GM04504 (cell line): Measurements from ENCODE around the gene GSS.

Source experiments
- DNase-seq: peaks from one replicate; pipeline ENCODE4 v3.0.0-alpha.2; 2012; ENCODE audit warnings: low read depth

The GSS gene

GRCh38 chr20:34946661-34947060, 8.9 kb downstream of the GSS start:
- DNase-seq = no peak

GRCh38 chr20:34945315-34946077, 10.1 kb downstream of the GSS start:
- DNase-seq = no peak

GRCh38 chr20:34943808-34944567, 11.6 kb downstream of the GSS start:
- DNase-seq = no peak

- no peak for DNase-seq
Observed at GRCh38 chr20:34942301-34942700, 13.3 kb downstream of the GSS start.

DNA sequence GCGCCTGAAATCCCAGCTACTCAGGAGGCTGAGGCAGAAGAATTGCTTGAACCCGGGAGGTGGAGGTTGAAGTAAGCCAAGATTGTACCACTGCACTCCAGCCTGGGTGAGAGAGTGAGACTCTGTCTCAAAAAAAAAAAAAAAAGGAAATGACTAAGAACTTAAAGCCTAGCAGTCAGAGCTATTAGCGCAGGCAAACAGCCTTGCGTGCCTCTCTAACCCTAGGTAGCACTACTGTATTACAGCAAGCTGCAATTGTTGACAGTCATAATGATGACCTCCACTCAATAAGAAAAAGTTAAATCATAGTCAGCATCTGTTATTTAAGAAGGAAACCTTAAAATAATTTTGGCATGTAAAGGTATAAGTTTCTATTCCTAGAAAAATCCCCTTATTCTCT, 14.4 kb downstream of the GSS start:
- no peak for DNase-seq

GRCh38 chr20:34940081-34940481, 15.5 kb downstream of the GSS start:
- no peak for DNase-seq

DNA sequence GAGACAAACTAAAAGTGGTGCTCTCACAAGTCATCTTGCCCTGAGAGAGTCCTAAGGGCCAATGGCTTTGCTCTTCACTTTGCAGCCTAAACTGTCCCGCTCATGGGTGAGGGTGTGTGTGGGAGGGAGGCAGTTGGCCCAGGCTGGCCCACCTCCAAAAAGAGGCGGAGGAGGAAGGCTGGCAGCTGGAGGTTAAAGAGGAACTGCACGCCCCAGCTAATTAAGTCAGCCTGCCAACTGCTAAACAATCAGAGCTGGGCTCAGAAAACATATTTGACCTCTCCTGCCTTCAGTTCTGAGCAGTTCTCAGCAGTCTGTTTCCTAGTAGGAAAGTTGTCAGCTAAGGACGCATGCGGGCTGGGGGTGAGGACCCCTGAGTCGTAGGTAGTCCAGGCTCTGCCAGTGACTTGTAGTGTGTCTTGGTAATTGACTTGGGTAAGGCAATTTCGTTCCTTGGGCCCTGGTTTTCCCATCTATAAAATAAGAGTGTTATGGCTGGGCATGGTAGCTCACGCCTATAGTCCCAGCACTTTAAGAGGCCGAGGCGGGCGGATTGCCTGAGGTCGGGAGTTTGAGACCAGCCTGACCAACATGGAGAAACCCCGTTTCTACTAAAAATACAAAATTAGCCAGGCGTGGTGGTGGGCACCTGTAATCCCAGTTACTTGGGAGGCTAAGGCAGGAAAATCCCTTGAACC, 17.0 kb downstream of the GSS start:
- no peak for DNase-seq

- no peak for DNase-seq
Observed at GRCh38 chr20:34931771-34932170, 23.8 kb downstream of the GSS start.

DNA sequence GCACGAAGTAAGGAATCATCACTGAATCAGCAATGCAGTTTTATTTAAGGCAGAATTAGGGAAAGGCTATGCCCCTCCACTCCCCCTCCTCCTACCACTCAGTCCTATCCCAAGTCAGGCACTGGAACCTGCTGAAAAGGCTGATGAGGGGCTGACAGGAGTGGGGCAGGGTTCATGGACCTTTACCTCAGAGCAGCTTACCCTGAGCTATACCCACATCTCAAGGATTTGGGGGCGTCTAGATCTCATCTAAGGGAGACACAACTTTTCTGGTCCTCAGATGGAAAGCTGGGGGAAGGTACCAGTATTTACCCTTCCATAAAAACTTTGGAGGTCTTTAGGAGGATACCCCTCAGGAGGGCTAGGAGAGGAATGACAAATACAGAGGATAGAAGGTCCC, 27.2 kb downstream of the GSS start:
- no peak for DNase-seq

GRCh38 chr20:34927736-34928135, 27.9 kb downstream of the GSS start:
- DNase-seq = no peak

GRCh38 chr20:34926581-34926980, 29.0 kb downstream of the GSS start:
- no peak for DNase-seq

- no peak for DNase-seq
Observed at GRCh38 chr20:34925981-34926380, 29.6 kb downstream of the GSS start.

DNA sequence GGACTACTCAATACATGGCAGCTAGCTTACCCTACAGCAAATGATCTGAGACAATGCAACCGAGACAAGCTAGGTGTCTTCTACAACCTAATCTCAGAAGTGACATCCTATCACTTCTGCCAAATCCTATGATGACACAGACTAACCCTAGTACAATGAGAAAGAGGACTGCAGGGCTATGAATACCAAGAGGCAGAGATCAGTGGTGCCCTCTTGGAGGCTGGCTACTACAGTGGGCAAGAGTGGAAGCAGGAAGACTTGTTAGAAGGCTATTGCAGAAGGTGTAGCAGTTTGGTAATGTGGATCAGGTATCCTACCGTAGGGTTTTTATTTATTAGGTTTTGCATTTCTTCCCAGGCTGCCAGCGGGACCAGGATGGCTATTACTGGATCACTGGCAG, 30.3 kb downstream of the GSS start:
- DNase-seq = no peak

DNA sequence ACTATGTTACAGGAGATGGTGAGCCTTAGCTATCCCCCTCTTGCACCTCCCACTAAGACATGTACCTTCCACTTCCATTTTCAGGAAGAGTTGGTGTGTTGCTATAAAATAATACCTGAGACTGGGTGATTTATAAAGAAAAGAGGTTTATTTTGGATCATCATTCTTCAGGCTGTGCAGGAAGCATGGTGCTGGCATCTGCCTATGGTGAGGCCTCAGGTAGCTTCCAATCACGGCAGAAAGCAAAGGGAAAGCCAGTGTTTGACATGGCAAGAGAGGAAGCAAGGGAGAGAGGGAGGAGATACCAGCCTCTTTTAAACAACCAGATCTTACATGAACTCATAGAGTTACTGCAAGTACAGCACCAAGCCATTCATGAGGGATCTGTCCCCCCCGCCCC, 32.2 kb downstream of the GSS start:
- DNase-seq = no peak

GRCh38 chr20:34922654-34923381, 32.8 kb downstream of the GSS start:
- peak; percentile 69 for DNase-seq

GRCh38 chr20:34921436-34921835, 34.2 kb downstream of the GSS start:
- DNase-seq = no peak

GRCh38 chr20:34920055-34920454, 35.6 kb downstream of the GSS start:
- no peak for DNase-seq

DNA sequence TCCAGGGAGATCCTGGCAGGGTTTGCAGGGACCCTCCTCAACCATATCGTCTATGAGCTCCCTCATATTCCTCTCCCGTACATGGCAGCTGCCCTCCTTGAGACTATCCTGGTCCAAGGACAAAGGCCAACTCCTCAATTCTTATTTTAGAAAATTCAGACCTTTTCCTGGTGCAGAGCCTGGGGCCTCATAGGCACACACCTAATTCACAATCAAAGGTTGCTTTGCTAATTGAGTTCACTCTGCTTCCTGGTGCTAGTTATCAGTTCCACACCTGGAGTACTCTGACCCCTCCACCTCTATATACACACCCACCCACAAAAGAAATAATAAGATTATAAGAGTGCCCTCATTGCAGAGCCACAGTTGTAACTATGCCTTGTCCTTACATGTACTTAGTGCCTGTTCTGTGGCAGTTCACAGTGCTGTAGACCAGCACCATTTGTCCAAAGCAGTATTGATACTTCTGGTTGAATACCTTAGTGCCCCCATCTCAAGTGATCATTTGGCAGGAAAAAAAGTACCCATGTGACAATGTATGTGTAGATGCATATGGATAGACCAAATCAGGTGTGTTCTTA, 38.7 kb downstream of the GSS start:
- DNase-seq = no peak

DNA sequence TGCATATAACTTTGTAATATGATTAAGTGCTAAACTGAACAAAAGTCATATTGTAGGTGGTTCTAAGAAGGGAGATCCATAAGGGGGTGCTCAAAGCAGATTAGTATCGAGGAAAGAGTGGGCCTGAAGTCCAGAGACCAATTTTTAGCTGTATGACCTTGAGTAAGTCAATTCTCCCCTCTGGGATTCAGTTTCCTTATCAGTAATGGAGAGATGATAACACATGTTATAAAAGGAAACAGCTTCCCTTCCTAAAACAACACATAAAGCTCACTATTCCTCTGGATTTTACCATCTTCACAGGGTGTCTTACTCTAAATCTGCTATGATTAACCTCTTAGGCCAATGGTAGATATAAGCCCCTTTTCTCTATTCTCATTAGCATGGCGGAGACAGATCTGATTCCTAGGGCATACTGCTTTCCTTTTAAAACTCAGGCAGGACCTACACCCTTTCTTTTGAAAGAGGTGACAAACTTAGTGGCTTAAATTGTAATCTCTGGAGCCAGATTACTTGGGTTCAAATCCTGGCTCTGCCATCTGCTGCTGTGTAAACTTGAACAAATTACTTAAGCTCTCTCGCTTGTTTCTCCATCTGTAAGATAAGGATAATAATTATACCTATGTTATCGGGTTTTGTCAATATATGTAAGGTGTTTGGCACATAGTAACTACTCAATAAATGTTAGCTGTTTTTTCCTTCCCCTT, 39.7 kb downstream of the GSS start:
- DNase-seq = no peak

DNA sequence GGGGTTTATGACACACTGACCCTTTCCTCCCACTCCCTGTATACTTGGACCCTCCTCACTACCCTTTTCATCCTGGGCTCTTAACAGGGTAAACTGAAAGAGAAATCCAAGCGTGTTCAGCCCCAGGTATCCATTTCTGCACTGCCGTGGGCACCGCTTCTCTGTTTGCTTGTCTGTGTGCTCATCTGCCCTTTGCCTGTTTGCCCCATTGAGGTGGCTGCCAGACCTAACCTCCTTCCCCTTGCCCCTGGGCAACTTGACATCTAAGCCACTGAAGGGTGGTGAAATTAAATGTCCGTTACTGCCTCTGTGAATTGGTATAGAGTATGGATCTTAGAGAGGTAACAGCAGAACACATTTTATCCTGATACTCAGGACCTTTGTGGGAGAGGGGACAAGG, 40.5 kb downstream of the GSS start:
- DNase-seq = no peak
